ENCODE measurements around the gene METRN. TPM values are rescaled to one million over a fixed set of nuclear protein-coding genes. Genes with fewer than 3 reads are reported as not detected.

The METRN gene
- total RNA-seq, 1 experiment from 2014 or later: 69.5 TPM

DNA sequence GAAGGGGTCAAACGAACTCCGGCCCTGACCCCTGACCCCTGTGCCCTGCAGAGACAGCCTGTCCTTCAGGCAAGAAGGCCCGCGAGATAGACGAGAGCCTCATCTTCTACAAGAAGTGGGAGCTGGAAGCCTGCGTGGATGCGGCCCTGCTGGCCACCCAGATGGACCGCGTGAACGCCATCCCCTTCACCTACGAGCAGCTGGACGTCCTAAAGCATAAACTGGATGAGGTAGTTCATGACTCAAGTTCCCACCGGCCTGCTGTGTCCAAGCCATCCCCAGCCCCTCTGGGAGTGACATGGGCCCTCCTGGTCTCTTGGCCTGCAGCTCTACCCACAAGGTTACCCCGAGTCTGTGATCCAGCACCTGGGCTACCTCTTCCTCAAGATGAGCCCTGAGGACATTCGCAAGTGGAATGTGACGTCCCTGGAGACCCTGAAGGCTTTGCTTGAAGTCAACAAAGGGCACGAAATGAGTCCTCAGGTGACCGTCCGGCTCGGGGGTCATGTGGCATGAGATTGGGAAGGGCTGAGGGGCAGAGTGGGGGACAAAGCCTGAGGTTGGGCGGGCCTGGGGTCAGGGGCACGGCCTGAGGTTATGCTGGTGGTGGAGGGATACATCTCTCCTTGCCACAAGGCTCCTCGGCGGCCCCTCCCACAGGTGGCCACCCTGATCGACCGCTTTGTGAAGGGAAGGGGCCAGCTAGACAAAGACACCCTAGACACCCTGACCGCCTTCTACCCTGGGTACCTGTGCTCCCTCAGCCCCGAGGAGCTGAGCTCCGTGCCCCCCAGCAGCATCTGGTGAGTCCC lies 51.3 kb downstream of the METRN start:
- BruUV-seq (replicated peaks): no TSS peak
- ChIA-PET POLR2A (no interaction called here), CTCF (interaction anchor here (1.0 kb wide), 1 partner anchor 10 kb away, joined by 3 read pairs; no protein-coding TSS in a partner anchor)
- intact Hi-C loops (cut with micrococcal nuclease): no loop called here
- DNase-seq (ENCODE audit: unreplicated experiment): no peak
- Mint-ChIP-seq H3K36me3 (ENCODE audit: insufficient read depth, unreplicated experiment) (no peaks in the 10 kb centered on the region), H3K27me3 (ENCODE audit: insufficient read depth, unreplicated experiment) (no peaks in the 10 kb centered on the region), H3K4me1 (ENCODE audit: insufficient read depth, unreplicated experiment) (peaks cover 5% of the 10 kb centered on the region), H3K4me3 (ENCODE audit: unreplicated experiment) (no peak overlapping the region), H3K27ac (ENCODE audit: low read depth, unreplicated experiment) (no peak overlapping the region), H3K9me3 (ENCODE audit: unreplicated experiment) (no peaks in the 10 kb centered on the region)
- TF ChIP-seq, protein P1, sequence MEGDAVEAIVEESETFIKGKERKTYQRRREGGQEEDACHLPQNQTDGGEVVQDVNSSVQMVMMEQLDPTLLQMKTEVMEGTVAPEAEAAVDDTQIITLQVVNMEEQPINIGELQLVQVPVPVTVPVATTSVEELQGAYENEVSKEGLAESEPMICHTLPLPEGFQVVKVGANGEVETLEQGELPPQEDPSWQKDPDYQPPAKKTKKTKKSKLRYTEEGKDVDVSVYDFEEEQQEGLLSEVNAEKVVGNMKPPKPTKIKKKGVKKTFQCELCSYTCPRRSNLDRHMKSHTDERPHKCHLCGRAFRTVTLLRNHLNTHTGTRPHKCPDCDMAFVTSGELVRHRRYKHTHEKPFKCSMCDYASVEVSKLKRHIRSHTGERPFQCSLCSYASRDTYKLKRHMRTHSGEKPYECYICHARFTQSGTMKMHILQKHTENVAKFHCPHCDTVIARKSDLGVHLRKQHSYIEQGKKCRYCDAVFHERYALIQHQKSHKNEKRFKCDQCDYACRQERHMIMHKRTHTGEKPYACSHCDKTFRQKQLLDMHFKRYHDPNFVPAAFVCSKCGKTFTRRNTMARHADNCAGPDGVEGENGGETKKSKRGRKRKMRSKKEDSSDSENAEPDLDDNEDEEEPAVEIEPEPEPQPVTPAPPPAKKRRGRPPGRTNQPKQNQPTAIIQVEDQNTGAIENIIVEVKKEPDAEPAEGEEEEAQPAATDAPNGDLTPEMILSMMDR (IDR thresholded peaks at IDR 0.05; ENCODE audit: unreplicated experiment): no peak

DNA sequence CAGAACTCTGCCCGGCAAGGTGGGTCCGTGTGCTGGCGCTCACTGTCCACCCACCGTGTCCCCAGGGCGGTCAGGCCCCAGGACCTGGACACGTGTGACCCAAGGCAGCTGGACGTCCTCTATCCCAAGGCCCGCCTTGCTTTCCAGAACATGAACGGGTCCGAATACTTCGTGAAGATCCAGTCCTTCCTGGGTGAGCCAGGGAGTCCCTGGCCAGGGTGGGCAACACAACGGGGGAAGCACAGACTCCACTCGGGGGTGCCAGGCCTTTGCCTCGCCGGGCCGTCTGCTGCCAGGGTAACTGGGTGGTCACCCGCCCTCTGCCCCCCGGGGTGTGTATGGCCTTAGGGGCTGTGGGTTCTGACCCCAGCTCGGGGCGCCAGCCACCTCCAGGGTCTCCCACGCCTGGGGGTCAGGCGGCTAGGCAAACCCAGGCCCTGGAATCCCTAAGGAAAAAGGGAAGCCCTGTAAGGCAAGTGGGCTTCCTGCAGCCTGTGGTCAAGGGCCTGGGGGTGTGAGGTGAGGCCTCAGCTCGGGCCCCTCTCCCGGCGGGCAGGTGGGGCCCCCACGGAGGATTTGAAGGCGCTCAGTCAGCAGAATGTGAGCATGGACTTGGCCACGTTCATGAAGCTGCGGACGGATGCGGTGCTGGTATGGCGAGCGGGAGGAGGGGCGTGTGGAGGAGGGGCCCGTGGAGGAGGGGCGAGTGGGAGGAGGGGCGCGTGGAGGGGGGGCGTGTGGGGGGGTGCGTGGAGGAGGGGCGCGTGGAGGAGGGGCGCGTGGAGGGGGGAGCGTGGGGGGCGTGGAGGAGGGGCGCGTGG lies 52.1 kb downstream of the METRN start:
- no peak overlapping the region for H3K4me3 Mint-ChIP-seq (ENCODE audit: unreplicated experiment)
- no TSS peak for BruUV-seq (replicated peaks)
- intact Hi-C loops (cut with micrococcal nuclease): no loop called here
- TF ChIP-seq, protein P1 (IDR thresholded peaks at IDR 0.05; ENCODE audit: unreplicated experiment): no peak
- no peak for DNase-seq (ENCODE audit: unreplicated experiment)
- H3K4me1 Mint-ChIP-seq (ENCODE audit: insufficient read depth, unreplicated experiment): no peaks in the 10 kb centered on the region
- H3K27ac Mint-ChIP-seq (ENCODE audit: low read depth, unreplicated experiment): no peak overlapping the region
- no peaks in the 10 kb centered on the region for H3K36me3 Mint-ChIP-seq (ENCODE audit: insufficient read depth, unreplicated experiment)
- H3K27me3 Mint-ChIP-seq (ENCODE audit: insufficient read depth, unreplicated experiment): no peaks in the 10 kb centered on the region
- no peaks in the 10 kb centered on the region for H3K9me3 Mint-ChIP-seq (ENCODE audit: unreplicated experiment)
- POLR2A ChIA-PET: no interaction called here
- CTCF ChIA-PET: no interaction called here

DNA sequence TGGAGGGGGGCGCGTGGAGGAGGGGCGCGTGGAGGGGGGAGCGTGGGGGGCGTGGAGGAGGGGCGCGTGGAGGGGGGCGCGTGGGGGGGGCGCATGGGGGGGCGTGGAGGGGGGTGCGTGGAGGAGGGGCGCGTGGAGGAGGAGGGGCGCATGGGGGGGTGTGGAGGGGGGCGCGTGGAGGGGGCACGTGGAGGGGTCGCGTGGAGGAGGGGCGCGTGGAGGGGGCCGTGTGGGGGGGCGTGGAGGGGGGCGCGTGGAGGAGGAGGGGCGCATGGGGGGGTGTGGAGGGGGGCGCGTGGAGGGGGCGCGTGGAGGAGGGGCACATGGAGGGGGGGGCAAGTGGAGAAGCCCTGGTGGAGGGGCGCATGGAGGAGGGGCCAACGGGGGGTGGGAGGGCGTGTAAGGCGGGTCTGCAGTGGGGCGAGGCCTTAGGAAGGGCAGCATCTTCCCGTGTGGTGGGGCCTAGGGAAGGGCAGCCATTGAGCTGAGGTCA lies 52.9 kb downstream of the METRN start:
- H3K36me3 Mint-ChIP-seq (ENCODE audit: insufficient read depth, unreplicated experiment): no peaks in the 10 kb centered on the region
- no TSS peak for BruUV-seq (replicated peaks)
- TF ChIP-seq, protein P1 (IDR thresholded peaks at IDR 0.05; ENCODE audit: unreplicated experiment): no peak
- no peak overlapping the region for H3K27ac Mint-ChIP-seq (ENCODE audit: low read depth, unreplicated experiment)
- ChIA-PET CTCF (no interaction called here), POLR2A (no interaction called here)
- no peaks in the 10 kb centered on the region for H3K9me3 Mint-ChIP-seq (ENCODE audit: unreplicated experiment)
- H3K4me3 Mint-ChIP-seq (ENCODE audit: unreplicated experiment): no peak overlapping the region
- no peaks in the 10 kb centered on the region for H3K27me3 Mint-ChIP-seq (ENCODE audit: insufficient read depth, unreplicated experiment)
- DNase-seq (ENCODE audit: unreplicated experiment): no peak
- intact Hi-C loops (cut with micrococcal nuclease): no loop called here
- no peaks in the 10 kb centered on the region for H3K4me1 Mint-ChIP-seq (ENCODE audit: insufficient read depth, unreplicated experiment)

DNA sequence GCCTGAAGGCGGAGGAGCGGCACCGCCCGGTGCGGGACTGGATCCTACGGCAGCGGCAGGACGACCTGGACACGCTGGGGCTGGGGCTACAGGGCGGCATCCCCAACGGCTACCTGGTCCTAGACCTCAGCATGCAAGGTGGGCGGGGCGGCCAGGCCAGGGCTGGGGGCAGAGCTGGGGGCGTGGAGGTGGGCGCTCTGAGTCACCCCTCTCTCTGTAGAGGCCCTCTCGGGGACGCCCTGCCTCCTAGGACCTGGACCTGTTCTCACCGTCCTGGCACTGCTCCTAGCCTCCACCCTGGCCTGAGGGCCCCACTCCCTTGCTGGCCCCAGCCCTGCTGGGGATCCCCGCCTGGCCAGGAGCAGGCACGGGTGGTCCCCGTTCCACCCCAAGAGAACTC lies 53.5 kb downstream of the METRN start:
- DNase-seq (ENCODE audit: unreplicated experiment): no peak
- H3K27me3 Mint-ChIP-seq (ENCODE audit: insufficient read depth, unreplicated experiment): no peaks in the 10 kb centered on the region
- no peak overlapping the region for H3K4me3 Mint-ChIP-seq (ENCODE audit: unreplicated experiment)
- TF ChIP-seq, protein P1 (IDR thresholded peaks at IDR 0.05; ENCODE audit: unreplicated experiment): no peak
- POLR2A ChIA-PET: interaction anchor here (0.6 kb wide), 1 partner anchor 42 kb away, joined by 4 read pairs; the partner anchor contains the start of gene CCDC78
- no TSS peak for BruUV-seq (replicated peaks)
- no peaks in the 10 kb centered on the region for H3K4me1 Mint-ChIP-seq (ENCODE audit: insufficient read depth, unreplicated experiment)
- H3K9me3 Mint-ChIP-seq (ENCODE audit: unreplicated experiment): no peaks in the 10 kb centered on the region
- H3K36me3 Mint-ChIP-seq (ENCODE audit: insufficient read depth, unreplicated experiment): no peaks in the 10 kb centered on the region
- H3K27ac Mint-ChIP-seq (ENCODE audit: low read depth, unreplicated experiment): no peak overlapping the region
- intact Hi-C loops (cut with micrococcal nuclease): no loop called here
- CTCF ChIA-PET: no interaction called here
